ENCODE measurements around the gene ZBTB20.

GRCh38 chr3:114308830-114309229 lies 838.3 kb downstream of the ZBTB20 start:
- no peak for TF ChIP-seq CTCF (IDR thresholded peaks at IDR 0.05; ENCODE audit: low read depth, low read length)
- no peak for TF ChIP-seq EZH2phosphoT487 (IDR thresholded peaks at IDR 0.05; ENCODE audit: low read depth)

Data from OCI-LY3 (cell line).